BJ (cell line): ENCODE results near the gene CACNA1C. TPM values are rescaled to one million over a fixed set of nuclear protein-coding genes. Genes with fewer than 3 reads are reported as not detected.

ENCODE experiments used
- CTCF ChIA-PET: fragments of 350-600 bp; formaldehyde crosslinking; extraction: SDS; loops from one replicate; lab custom pipeline; 2021; ENCODE audit warnings: antibody characterized with exemption, inconsistent platforms; lab: Yijun Ruan, JAX
- POLR2A ChIA-PET: fragments of 300-600 bp; sonication (Branson Sonifier 250); formaldehyde crosslinking; extraction: SDS; loops from one replicate; lab custom pipeline; 2021; ENCODE audit warnings: antibody characterized with exemption; lab: Charles Lee
- DNase-seq: peaks from one replicate; pipeline ENCODE4 v3.0.0-alpha.2; 2011; ENCODE audit warnings: low read depth
- H3K27me3 ChIP-seq: 2 replicates; pipeline ENCODE4 v1.6.0; 2011; ENCODE audit warnings: low read length; ENCODE audit not compliant: control insufficient read depth, insufficient read depth
- H3K36me3 ChIP-seq: 2 replicates; pipeline ENCODE4 v1.5.1; 2011; ENCODE audit warnings: low read length; ENCODE audit not compliant: control insufficient read depth, insufficient read depth
- H3K4me3 ChIP-seq: 2 replicates; pipeline ENCODE4 v1.5.1; 2011; ENCODE audit warnings: low read depth, mild to moderate bottlenecking, control low read depth, low read length
- CTCF ChIP-seq: IDR thresholded peaks from 2 replicates; pipeline ENCODE4 v1.5.1; 2011; ENCODE audit warnings: low read depth, mild to moderate bottlenecking, control low read depth, inconsistent platforms, low read length, moderate library complexity; ENCODE audit not compliant: insufficient read depth
- polyA plus RNA-seq: library from polyadenylated mRNA; depleted of rRNA; stranded (reverse); fragments of >200 nt; gene quantifications from 2 replicates; pipeline ENCODE4 v1.2.3, GENCODE V29; 2011

CACNA1C gene
- polyA plus RNA-seq, 1 experiment, result 14.7 TPM

GRCh38 chr12:2624543-2625288 is 571.9 kb downstream of the CACNA1C start:
- CTCF ChIA-PET, result interaction anchor here (0.9 to 2.0 kb wide), 3 partner anchors 9 to 81 kb away, joined by 3 to 8 read pairs (median 3); no protein-coding TSS in a partner anchor
- POLR2A ChIA-PET, result no interaction called here
- Histone ChIP-seq H3K36me3 (peaks cover 6% of the 10 kb centered on the region; the same call in 1 of the 2 replicates), H3K4me3 (no peak overlapping the region), H3K27me3 (no peaks in the 10 kb centered on the region)
- TF ChIP-seq CTCF, result peak; percentile 57
- no peak for DNase-seq

GRCh38 chr12:2625289-2625612 is 572.5 kb downstream of the CACNA1C start:
- ChIA-PET CTCF (interaction anchor here (0.6 to 2.0 kb wide), 4 partner anchors 9 to 82 kb away, joined by 3 to 8 read pairs (median 4); no protein-coding TSS in a partner anchor), POLR2A (no interaction called here)
- TF ChIP-seq CTCF, result no peak
- Histone ChIP-seq H3K27me3 (no peaks in the 10 kb centered on the region), H3K4me3 (no peak overlapping the region), H3K36me3 (peaks cover 3% of the 10 kb centered on the region; the same call in 1 of the 2 replicates)
- DNase-seq, result no peak

GRCh38 chr12:2627076-2627834 is 574.5 kb downstream of the CACNA1C start:
- H3K4me3 ChIP-seq, result no peak overlapping the region
- H3K27me3 ChIP-seq, result no peaks in the 10 kb centered on the region
- ChIA-PET POLR2A (no interaction called here), CTCF (interaction anchor here (1.3 to 2.0 kb wide), 2 partner anchors 10 to 14 kb away, joined by 5 read pairs; no protein-coding TSS in a partner anchor)
- DNase-seq, result no peak
- TF ChIP-seq CTCF, result no peak
- H3K36me3 ChIP-seq, result peaks cover 5% of the 10 kb centered on the region; the same call in 1 of the 2 replicates

GRCh38 chr12:2627835-2628191 is 575.0 kb downstream of the CACNA1C start:
- no peak overlapping the region for H3K4me3 ChIP-seq
- peaks cover 5% of the 10 kb centered on the region; the same call in 1 of the 2 replicates for H3K36me3 ChIP-seq
- H3K27me3 ChIP-seq, result no peaks in the 10 kb centered on the region
- no peak for DNase-seq
- ChIA-PET POLR2A (no interaction called here), CTCF (interaction anchor here (2.0 kb wide), 1 partner anchor 13 kb away, joined by 5 read pairs; no protein-coding TSS in a partner anchor)
- TF ChIP-seq CTCF, result no peak

GRCh38 chr12:2628401-2628800 is 575.6 kb downstream of the CACNA1C start:
- peaks cover 5% of the 10 kb centered on the region; the same call in 1 of the 2 replicates for H3K36me3 ChIP-seq
- no peak for TF ChIP-seq CTCF
- POLR2A ChIA-PET, result no interaction called here
- CTCF ChIA-PET, result interaction anchor here (1.4 to 2.0 kb wide), 2 partner anchors 13 kb away, joined by 4 to 5 read pairs; no protein-coding TSS in a partner anchor
- no peaks in the 10 kb centered on the region for H3K27me3 ChIP-seq
- H3K4me3 ChIP-seq, result no peak overlapping the region
- no peak for DNase-seq
